Endothelial cell of umbilical vein (primary cell): Measurements from ENCODE around the gene SMIM21.

Experiments used
- CTCF ChIP-seq, 2 donors: IDR thresholded peaks; 1 replicate in 1 of 2; 2 replicates in 1 of 2; pipeline ENCODE4 v1.5.1; 2011; ENCODE audit warnings: low read length in 2 of 2, mild to moderate bottlenecking in 2 of 2, moderate library complexity in 2 of 2, control low read depth in 1 of 2, inconsistent platforms in 1 of 2, low read depth in 1 of 2; ENCODE audit not compliant: insufficient read depth in 1 of 2; ENCODE audit errors: extremely low read depth in 1 of 2
- EZH2 ChIP-seq: IDR thresholded peaks from 2 replicates; pipeline ENCODE4 v1.6.1; 2012; ENCODE audit warnings: borderline replicate concordance, low read depth, mild to moderate bottlenecking, moderate library complexity, low read length, inconsistent platforms; ENCODE audit not compliant: severe bottlenecking
- FOS ChIP-seq: IDR thresholded peaks from 2 replicates; pipeline ENCODE4 v1.6.1; 2011; ENCODE audit warnings: mild to moderate bottlenecking, low read length, moderate library complexity, borderline replicate concordance; ENCODE audit not compliant: insufficient read depth
- JUN ChIP-seq: IDR thresholded peaks from 2 replicates; pipeline ENCODE4 v1.6.1; 2011; ENCODE audit warnings: borderline replicate concordance, low read depth; ENCODE audit not compliant: insufficient read length, insufficient read depth
- MYC ChIP-seq: IDR thresholded peaks from one replicate; pipeline ENCODE4 v1.6.1; 2011; ENCODE audit warnings: mild to moderate bottlenecking, low read depth, low read length
- POLR2A ChIP-seq: IDR thresholded peaks from 2 replicates; pipeline ENCODE4 v1.6.1; 2012; ENCODE audit warnings: low read depth, mild to moderate bottlenecking, control low read depth, low read length
- POLR2AphosphoS5 ChIP-seq: IDR thresholded peaks from 2 replicates; pipeline ENCODE4 v1.6.1; 2012; ENCODE audit warnings: low read depth, mild to moderate bottlenecking, control low read depth, low read length, moderate library complexity; ENCODE audit not compliant: insufficient read depth
- TF ChIP-seq, protein P1 (sequence below): IDR thresholded peaks from 2 replicates; pipeline ENCODE4 v1.6.1; 2011; ENCODE audit not compliant: insufficient read depth, insufficient read length

DNA sequence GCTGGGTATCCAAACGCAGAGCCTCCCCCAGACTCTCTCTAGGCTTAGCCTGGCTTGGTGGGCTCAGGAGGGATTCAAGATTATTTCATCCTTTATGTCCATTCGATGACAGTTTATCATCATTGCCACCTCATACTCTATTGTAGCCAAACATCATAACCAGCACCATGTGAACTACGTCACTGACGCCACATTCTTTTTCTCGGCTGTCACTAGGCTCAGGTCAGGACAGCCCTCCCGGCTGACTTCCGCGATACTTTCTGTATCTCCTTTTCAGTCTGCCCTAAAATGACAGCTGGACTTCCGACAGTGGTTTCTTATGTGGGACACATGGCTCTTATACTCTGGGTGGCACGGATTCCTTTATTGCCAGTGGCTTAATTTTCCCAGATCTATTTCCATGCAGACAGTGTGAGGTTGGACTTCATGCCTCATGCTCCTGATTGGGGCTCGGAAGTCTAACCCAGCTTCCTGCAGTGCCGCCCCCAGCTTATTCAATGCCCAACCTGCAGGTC lies 39.8 kb upstream of the SMIM21 start:
- TF ChIP-seq CTCF (IDR thresholded peaks at IDR 0.05; ENCODE audit: extremely low read depth in 1 of 2, insufficient read depth in 1 of 2, low read depth in 1 of 2, low read length in 2 of 2): no peak
- TF ChIP-seq POLR2A: no peak
- TF ChIP-seq POLR2AphosphoS5: no peak
- no peak for TF ChIP-seq JUN
- TF ChIP-seq FOS: no peak
- no peak for TF ChIP-seq EZH2
- TF ChIP-seq, protein P1, sequence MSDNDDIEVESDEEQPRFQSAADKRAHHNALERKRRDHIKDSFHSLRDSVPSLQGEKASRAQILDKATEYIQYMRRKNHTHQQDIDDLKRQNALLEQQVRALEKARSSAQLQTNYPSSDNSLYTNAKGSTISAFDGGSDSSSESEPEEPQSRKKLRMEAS: no peak
- no peak for TF ChIP-seq MYC
